Activated CD4-positive, CD25-positive, alpha-beta regulatory T cell (primary cell): ENCODE measurements around the gene CAVIN1.
A peak's percentile ranks its signal among the peaks of the same experiment; 100 is the strongest.
"Not testable (repeated sequence)": the region's sequence is repeated elsewhere in the genome, so short reads cannot be mapped to it uniquely, and the experiment has no call there.

Experiments
- DNase-seq, 4 experiments: peaks; one replicate each; lab custom pipeline; 2025; lab: John Stamatoyannopoulos, UW

Gene CAVIN1

GRCh38 chr17:42431758-42432161, 8.7 kb upstream of the CAVIN1 start:
- DNase-seq: no peak

GRCh38 chr17:42429726-42430447, 6.8 kb upstream of the CAVIN1 start:
- no peak for DNase-seq

GRCh38 chr17:42428141-42428944, 5.3 kb upstream of the CAVIN1 start:
- DNase-seq: no peak

- no peak for DNase-seq
These were observed 2.0 kb upstream of the CAVIN1 start for GRCh38 chr17:42424991-42425610.

GRCh38 chr17:42423766-42424165, 710 bp upstream of the CAVIN1 start:
- no peak for DNase-seq

- DNase-seq: no peak
These were observed 571 bp downstream of the CAVIN1 start for GRCh38 chr17:42422412-42422957.

- DNase-seq: no peak
These were observed 1.3 kb downstream of the CAVIN1 start for GRCh38 chr17:42421507-42422338.

GRCh38 chr17:42421136-42421506, 1.9 kb downstream of the CAVIN1 start:
- DNase-seq: no peak

GRCh38 chr17:42417981-42418380, 5.1 kb downstream of the CAVIN1 start:
- DNase-seq: not testable (repeated sequence)

GRCh38 chr17:42414704-42415409, 8.2 kb downstream of the CAVIN1 start:
- DNase-seq: peak in 3 of 4 experiments; percentile 17 to 38 (median 25)

- DNase-seq: no peak
These were observed 9.5 kb downstream of the CAVIN1 start for GRCh38 chr17:42413464-42414040.

GRCh38 chr17:42411905-42412679, 11.0 kb downstream of the CAVIN1 start:
- no peak for DNase-seq

GRCh38 chr17:42411361-42411760, 11.7 kb downstream of the CAVIN1 start:
- no peak for DNase-seq

GRCh38 chr17:42410319-42410685, 12.8 kb downstream of the CAVIN1 start:
- no peak for DNase-seq

- no peak for DNase-seq
These were observed 13.3 kb downstream of the CAVIN1 start for GRCh38 chr17:42409523-42410318.

- no peak for DNase-seq
These were observed 15.0 kb downstream of the CAVIN1 start for GRCh38 chr17:42408061-42408460.

- DNase-seq: peak in 3 of 4 experiments; percentile 28 to 36 (median 29)
These were observed 15.7 kb downstream of the CAVIN1 start for GRCh38 chr17:42407289-42407836.

GRCh38 chr17:42406615-42407288, 16.3 kb downstream of the CAVIN1 start:
- no peak for DNase-seq
